HuH-7.5 (cell line): ENCODE measurements around the gene ACSL1.

Experiments used
- DNase-seq: peaks from one replicate; pipeline ENCODE4 v3.0.0; 2011; ENCODE audit warnings: low spot score

ACSL1 gene, protein sequence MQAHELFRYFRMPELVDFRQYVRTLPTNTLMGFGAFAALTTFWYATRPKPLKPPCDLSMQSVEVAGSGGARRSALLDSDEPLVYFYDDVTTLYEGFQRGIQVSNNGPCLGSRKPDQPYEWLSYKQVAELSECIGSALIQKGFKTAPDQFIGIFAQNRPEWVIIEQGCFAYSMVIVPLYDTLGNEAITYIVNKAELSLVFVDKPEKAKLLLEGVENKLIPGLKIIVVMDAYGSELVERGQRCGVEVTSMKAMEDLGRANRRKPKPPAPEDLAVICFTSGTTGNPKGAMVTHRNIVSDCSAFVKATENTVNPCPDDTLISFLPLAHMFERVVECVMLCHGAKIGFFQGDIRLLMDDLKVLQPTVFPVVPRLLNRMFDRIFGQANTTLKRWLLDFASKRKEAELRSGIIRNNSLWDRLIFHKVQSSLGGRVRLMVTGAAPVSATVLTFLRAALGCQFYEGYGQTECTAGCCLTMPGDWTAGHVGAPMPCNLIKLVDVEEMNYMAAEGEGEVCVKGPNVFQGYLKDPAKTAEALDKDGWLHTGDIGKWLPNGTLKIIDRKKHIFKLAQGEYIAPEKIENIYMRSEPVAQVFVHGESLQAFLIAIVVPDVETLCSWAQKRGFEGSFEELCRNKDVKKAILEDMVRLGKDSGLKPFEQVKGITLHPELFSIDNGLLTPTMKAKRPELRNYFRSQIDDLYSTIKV

GRCh38 chr4:184825896-184826690, at the start of gene ACSL1:
Gene ACSL1, minus strand, starts transcription at chr4:184825968. Its CDS starts 22,454 bp downstream, at chr4:184803514.
- DNase-seq, result no peak

DNA sequence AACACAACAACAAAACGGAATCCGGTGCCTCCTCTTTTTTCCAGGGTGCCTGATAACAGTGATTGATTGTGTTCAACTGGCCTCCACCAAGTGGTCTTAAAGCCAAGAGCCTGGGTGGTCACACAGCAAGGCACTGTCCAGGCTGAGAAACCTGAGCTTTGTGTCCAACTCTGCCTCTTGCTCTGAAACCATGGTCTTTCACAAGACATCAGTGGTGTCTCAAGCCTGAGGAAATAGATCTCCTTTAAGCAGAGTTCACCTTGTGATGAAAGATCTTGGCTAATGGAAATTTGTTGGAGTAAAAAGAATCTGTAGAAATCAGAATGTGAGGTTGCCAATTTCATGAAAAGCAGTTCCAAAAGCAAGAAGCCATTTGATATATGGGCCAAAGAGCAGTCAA, 47.3 kb upstream of the ACSL1 start:
- DNase-seq, result no peak

DNA sequence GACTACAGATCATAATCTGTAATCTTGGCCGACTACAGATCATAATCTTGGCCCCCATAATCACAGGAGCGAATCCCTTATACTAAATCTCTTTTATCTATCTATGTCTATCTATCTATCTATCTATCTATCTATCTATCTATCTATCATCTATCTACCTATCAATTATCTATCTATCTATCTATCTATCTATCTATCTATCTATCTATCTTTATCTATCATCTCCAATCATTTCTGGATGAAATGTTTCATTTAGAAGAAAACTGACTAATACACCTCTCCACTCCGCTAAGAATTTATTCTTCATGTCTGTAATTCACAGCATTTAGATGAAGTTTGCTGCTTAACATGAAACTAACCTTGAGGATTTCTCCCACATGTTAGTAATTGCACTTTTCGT, 45.0 kb upstream of the ACSL1 start:
- no peak for DNase-seq

- no peak for DNase-seq
Observed at GRCh38 chr4:184868623-184869022, 42.9 kb upstream of the ACSL1 start.

- no peak for DNase-seq
Observed at GRCh38 chr4:184863916-184864315, 38.1 kb upstream of the ACSL1 start.

DNA sequence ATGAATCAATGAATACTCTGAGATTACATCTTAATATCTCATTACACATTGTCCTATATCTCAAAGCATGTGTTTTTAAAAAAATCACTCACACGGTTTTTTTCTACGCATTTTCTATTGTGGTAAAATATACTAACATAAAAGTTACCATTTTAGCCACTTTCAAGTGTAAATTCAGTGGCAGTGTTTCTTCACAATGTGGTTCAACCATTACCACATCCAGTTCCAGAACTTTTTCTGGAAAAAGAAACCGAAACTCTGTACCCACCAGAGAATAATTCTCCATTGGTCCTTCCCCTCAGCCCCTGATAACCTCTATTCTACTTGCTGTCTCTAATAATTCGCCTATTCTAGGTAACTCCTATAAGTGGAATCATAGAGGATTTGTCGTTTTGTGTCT, 35.3 kb upstream of the ACSL1 start:
- no peak for DNase-seq

- no peak for DNase-seq
Observed at GRCh38 chr4:184860018-184860779, 34.4 kb upstream of the ACSL1 start.

- DNase-seq, result no peak
Observed at GRCh38 chr4:184857441-184858121, 31.8 kb upstream of the ACSL1 start.

- DNase-seq, result no peak
Observed at GRCh38 chr4:184856277-184856609, 30.5 kb upstream of the ACSL1 start.

DNA sequence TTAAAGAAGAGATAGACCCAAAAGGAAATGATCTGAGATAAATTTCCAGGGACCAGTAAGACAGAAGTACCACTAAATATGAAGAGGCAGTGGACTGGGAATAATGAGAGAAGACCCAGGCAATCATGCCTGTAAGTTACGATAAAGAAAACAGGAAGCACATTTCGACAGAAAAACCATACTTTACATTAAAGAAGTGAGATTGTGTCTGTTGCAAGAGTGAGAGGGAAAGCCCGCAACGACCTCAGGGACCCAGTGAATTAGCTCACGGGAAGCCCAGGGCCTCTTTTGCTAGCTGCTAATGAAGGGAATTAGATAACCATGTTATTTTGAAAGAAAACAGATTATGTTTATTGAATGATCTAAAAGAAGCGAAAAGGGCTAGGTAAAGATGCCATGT, 28.9 kb upstream of the ACSL1 start:
- DNase-seq, result no peak

DNA sequence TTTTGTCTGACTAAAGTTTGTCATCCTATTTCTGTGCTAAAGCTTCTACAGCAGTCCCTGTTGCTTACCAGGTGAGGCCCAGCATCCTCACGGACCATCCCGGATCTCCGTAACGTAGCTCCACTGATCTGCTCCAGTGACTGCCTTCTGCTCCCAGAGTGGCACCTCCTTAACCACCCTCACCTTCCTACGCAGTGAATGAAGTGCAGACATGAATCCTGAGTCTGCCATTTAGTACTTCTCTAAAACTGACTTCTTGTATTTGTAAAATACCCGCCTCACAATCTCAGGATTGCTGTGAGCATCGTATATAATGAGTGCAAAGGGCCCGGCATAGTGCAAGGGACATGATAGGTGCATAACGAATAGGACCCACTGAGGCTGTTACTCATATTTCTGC, 27.7 kb upstream of the ACSL1 start:
- DNase-seq, result no peak

DNA sequence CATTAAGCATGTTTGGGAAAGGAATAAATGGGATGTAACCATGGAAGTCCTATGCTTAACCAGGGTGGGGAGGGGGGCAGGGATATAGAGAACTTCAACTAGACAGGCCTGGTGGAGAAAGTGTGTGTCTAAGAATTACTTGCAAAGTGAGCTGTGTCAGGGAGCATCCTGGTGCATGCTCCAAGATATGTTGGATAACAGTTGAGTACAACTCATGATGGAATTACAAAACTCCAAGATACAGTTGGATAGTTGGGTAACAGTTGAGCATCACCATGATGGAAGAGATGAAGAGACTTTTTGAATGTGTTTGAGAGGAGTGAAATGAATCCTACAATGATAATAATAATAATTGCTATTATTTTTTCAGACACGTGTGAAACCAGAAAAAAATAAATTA, 26.1 kb upstream of the ACSL1 start:
- no peak for DNase-seq

DNA sequence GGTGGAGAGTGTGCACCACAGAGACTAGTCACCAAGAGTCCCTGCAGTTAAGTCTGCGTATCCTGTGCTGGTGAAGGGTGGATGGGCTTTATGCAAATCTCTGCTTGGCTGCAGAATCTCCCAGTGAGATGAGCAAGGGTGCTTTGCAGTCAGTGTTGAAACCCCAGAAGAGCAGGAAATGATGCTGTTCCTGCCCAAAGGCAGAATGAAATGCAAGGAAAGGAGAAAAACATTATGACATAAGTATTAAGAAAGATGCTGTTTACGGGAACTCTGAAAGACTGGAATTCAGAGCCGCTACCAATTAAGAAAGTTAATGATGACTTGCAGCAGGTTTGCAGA, 25.4 kb upstream of the ACSL1 start:
- no peak for DNase-seq

GRCh38 chr4:184850431-184851199, 24.8 kb upstream of the ACSL1 start:
- DNase-seq, result no peak

GRCh38 chr4:184850018-184850417, 24.2 kb upstream of the ACSL1 start:
- DNase-seq, result no peak

DNA sequence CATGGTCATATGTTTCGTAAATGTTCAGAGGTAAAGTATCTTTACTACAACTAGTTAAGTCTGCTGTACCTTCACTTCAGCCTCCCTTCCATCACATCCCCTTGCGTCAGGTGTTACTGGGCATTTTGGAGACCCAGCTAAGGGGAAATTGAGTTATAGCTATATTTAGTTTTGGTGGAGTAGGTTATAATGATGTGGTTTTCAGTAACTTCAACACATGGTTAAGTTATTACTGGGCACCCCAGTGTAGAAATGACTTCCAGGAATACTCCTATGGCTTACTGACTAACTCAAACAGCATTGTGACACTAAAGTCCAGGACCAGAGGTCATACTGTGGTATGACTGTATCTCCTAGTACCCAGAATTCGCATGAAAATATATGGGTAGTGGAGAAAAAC, 23.4 kb upstream of the ACSL1 start:
- DNase-seq, result no peak

GRCh38 chr4:184848510-184848909, 22.7 kb upstream of the ACSL1 start:
- no peak for DNase-seq

DNA sequence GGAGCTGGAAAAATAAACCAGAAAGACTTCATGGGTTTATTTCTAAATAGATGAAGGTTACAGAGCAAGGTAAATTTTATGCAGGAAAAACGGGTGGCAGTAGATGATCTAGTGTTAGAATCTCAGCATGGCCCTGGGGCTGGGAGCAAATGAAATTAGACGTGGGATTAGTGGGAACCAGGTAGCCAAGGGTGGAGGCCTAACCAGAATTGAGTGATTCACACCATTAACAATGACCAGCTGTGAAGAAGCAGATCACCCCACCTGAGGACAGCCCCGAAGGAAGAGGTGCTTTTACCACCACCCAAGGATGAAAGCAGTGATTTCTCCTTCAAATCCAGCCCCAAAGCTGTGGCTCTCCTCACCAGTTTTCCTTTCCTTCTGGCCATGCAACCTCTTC, 20.8 kb upstream of the ACSL1 start:
- DNase-seq, result no peak

- no peak for DNase-seq
Observed at GRCh38 chr4:184845367-184846021, 19.7 kb upstream of the ACSL1 start.

DNA sequence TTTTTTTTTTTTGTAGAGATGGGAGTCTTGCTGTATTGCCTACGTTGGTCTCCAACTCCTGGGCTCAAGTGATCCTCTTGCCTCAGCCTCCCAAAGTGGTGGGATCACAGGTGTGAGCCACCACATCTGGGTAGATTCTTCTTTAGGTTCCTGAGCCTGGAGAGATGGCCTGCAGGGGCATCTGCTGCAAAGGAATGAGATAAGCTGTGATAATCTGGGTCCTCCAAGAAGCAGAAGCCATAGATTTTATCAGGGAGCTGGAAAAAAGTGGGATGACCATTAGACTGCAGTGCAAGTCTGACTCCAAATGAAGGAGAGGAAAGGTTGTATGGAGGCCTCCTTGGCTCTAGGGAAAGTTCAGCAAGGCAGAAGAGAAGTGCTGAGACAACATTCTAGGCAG, 19.0 kb upstream of the ACSL1 start:
- DNase-seq, result no peak
